GM20000 (cell line): ENCODE data around the gene LEMD3.

Experiments used
- DNase-seq: peaks from one replicate; pipeline ENCODE4 v3.0.0; 2012; ENCODE audit warnings: low spot score
- CTCF ChIP-seq: IDR thresholded peaks from 2 replicates; pipeline ENCODE4 v1.5.1; 2012; ENCODE audit warnings: mild to moderate bottlenecking, control low read depth; ENCODE audit errors: extremely low read depth, missing control alignments

The LEMD3 gene

DNA sequence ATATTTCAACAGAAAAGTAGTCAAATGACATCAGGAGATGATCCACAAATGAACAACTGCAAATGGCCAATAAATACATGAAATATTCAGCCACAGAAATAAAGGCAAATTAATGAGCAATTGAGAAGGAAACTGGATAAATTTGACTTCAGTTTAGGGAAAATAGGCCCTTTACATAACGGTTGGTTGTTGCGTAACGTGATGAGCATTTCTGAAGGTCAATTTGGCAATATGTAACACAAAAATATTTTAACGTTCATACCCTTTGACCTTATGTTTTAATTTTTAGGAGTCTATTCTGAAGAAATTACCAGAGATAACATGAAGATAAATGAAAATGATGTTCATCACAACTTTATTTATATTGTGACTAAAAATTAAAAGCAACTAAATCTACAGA lies 94.4 kb downstream of the LEMD3 start:
- DNase-seq, result no peak
- TF ChIP-seq CTCF, result no peak

DNA sequence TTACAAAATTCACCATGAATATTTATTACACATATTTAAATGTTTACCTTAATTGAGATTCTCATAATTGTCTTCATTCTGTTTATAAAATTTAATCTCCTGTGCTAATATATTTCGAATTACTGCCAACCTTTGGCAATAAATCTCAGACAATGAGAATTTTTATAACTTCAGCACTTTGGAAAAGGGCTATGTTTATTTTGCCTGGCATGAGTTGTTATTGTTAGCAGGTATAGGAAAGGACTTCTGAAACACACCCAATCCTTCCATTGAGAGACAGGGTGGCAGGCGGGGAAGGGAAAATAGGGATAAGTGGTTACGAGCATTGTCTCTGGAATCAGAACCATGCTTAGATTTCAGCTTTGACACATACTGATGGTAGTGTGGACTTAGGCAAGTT lies 97.0 kb downstream of the LEMD3 start:
- no peak for TF ChIP-seq CTCF
- no peak for DNase-seq

GRCh38 chr12:65269603-65270002 lies 100.2 kb downstream of the LEMD3 start:
- no peak for DNase-seq
- no peak for TF ChIP-seq CTCF

- no peak for DNase-seq
- TF ChIP-seq CTCF, result no peak
Measured at GRCh38 chr12:65274602-65275272, 105.4 kb downstream of the LEMD3 start.

DNA sequence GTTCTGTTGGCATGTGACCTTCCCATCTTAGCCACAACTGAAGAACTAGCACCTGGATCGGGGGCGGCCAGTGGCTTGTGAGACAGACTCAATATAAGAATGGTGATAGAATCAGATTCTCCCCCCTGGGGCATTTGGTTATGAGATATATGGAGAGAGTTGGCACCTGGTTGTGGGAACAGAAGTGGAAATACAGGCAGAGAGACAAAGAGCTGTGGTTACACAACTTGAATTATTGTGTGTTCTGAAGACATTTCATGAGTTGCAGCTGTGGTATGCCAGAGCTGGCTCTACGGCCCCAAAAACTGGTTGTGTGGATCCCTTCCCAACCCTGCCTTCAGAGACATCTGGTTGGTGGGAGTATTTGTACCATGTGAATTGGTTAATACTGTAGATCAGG lies 106.2 kb downstream of the LEMD3 start:
- no peak for DNase-seq
- no peak for TF ChIP-seq CTCF

- no peak for TF ChIP-seq CTCF
- DNase-seq, result no peak
Measured at GRCh38 chr12:65276916-65277530, 107.6 kb downstream of the LEMD3 start.

DNA sequence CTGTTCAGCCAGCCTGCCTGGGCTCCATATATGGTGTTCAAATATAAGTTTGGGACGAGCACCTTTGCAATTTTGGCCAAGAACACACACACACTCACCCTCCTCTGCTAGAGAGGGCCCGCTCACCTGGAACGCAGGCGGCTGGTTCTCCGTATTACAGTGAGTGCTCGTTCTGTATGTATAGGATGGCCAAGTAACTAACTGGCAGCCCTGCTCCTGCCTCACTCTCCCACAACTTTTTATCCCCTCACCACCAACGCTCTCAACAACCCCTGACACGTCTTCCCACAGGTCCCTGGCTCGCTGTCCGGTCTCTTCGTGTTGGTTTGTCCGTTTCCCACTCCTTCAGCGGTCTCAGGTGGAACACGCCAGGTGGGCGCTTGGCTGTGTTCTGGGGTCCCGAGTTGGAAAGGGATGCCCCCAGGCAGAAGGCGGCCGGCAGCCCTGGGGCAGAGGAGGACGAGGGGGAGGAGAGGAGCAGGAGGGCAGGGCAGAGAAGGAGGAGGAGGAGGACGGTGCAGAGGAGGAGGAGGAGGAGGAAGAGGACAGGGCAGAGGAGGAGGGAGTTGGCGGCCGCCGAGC lies 108.7 kb downstream of the LEMD3 start:
- TF ChIP-seq CTCF, result no peak
- DNase-seq, result no peak
